Measurements from ENCODE around the gene HS6ST2.

HS6ST2 gene

DNA sequence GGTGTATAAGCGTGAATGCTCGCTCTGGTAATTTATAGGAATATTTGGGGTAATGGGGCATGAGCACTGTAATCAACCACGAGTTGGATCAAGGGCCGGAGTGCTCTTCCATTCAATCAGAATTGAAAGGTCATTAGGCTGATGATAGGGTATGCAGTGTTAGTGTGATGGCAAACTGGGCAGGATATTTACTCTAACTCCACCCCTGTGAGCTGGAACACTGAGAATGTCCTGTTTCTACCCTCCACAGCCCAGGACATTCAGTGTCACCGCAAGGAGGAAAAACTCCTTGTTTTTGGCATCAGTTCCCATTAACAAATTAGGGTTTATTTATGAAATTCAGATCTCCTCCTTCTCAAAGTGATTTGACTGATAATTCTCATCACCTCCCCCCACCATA lies 137.8 kb downstream of the HS6ST2 start:
- Histone ChIP-seq H2AFZ (ENCODE audit: low read length, unreplicated experiment) (no peak overlapping the region), H3K27me3 (ENCODE audit: insufficient read depth, low read length) (no peaks in the 10 kb centered on the region), H3K36me3 (ENCODE audit: insufficient read depth, low read length) (no peaks in the 10 kb centered on the region), H3K4me1 (ENCODE audit: control insufficient read depth, insufficient read depth, low read length, unreplicated experiment) (no peaks in the 10 kb centered on the region), H3K79me2 (ENCODE audit: control insufficient read depth, insufficient read depth, low read length, unreplicated experiment) (no peaks in the 10 kb centered on the region), H3K4me3 (ENCODE audit: low read depth, low read length) (no peak overlapping the region), H3K27ac (ENCODE audit: low read depth, low read length) (no peak overlapping the region)

DNA sequence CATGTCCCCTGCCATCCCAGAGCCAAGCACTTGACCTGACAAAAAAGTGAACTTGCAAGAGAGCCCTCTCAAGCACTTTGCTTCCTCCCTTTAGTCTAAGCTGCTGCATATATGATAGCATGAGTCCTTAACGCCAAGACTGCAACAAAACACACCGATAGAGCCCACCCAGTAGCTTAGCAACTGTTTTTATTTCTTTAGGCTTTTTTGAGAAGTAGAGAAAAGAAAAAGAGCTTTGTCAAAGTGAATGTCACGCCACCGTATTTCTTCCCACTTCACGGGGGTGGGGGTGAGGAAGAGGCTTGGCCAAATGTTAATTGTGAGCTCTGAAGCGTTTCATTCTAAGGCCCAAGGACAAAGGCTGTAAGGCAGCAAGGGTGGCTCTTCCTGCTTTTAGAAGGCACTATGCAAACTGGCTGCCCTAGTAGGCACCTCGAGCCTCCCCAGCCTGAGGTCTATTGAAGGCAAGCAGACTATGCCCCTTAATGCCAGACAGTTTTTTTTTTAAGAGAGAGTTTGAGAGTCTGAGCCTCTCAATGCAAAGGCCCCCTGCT lies 138.6 kb downstream of the HS6ST2 start:
- Histone ChIP-seq H3K36me3 (ENCODE audit: insufficient read depth, low read length) (no peaks in the 10 kb centered on the region), H3K4me3 (ENCODE audit: low read depth, low read length) (no peak overlapping the region), H3K27me3 (ENCODE audit: insufficient read depth, low read length) (no peaks in the 10 kb centered on the region), H3K27ac (ENCODE audit: low read depth, low read length) (no peak overlapping the region), H3K79me2 (ENCODE audit: control insufficient read depth, insufficient read depth, low read length, unreplicated experiment) (no peaks in the 10 kb centered on the region), H2AFZ (ENCODE audit: low read length, unreplicated experiment) (no peak overlapping the region), H3K4me1 (ENCODE audit: control insufficient read depth, insufficient read depth, low read length, unreplicated experiment) (no peaks in the 10 kb centered on the region)

DNA sequence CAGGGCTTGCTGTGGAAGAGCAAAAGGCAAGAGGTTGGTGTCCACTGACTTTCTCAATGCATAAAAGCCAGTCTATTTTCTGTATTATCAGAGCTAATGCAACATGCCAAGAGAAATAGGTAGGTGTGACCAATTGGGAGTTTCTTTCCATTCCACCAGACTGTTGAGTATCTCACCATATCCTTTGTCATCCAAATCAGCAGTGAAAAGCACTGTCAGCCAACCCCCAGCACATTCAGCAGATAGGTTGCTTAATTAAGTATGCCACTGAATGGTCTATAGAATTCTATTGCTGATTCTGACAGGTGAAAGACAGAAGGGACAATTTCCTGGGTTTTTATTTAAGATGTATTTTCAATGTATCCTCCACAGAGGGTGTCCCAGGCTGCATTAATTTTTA lies 139.8 kb downstream of the HS6ST2 start:
- H3K79me2 ChIP-seq (ENCODE audit: control insufficient read depth, insufficient read depth, low read length, unreplicated experiment): no peaks in the 10 kb centered on the region
- H3K4me3 ChIP-seq (ENCODE audit: low read depth, low read length): no peak overlapping the region
- H3K27ac ChIP-seq (ENCODE audit: low read depth, low read length): no peak overlapping the region
- H3K36me3 ChIP-seq (ENCODE audit: insufficient read depth, low read length): no peaks in the 10 kb centered on the region
- H3K27me3 ChIP-seq (ENCODE audit: insufficient read depth, low read length): no peaks in the 10 kb centered on the region
- no peak overlapping the region for H2AFZ ChIP-seq (ENCODE audit: low read length, unreplicated experiment)
- no peaks in the 10 kb centered on the region for H3K4me1 ChIP-seq (ENCODE audit: control insufficient read depth, insufficient read depth, low read length, unreplicated experiment)

DNA sequence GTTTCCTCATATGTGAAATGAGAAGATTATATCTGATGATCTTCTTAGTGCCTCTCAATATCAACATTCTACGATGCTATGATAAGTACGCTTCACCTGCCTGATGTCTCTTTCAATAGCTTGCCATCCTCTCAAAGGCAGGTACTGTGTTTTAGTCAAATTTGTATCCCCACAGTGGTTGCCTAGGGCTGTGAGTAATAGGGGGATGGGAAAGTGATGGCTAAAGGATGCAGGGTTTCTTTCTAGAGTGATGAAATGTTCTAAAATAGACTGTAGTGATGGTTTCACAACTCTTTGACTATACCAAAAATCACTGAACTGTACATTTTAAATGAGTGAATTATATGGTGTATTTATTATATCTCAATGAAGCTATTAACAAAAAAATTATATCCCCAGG lies 142.8 kb downstream of the HS6ST2 start:
- no peak overlapping the region for H3K4me3 ChIP-seq (ENCODE audit: low read depth, low read length)
- H3K4me1 ChIP-seq (ENCODE audit: control insufficient read depth, insufficient read depth, low read length, unreplicated experiment): no peaks in the 10 kb centered on the region
- no peak overlapping the region for H2AFZ ChIP-seq (ENCODE audit: low read length, unreplicated experiment)
- H3K36me3 ChIP-seq (ENCODE audit: insufficient read depth, low read length): no peaks in the 10 kb centered on the region
- H3K27ac ChIP-seq (ENCODE audit: low read depth, low read length): no peak overlapping the region
- H3K79me2 ChIP-seq (ENCODE audit: control insufficient read depth, insufficient read depth, low read length, unreplicated experiment): no peaks in the 10 kb centered on the region
- no peaks in the 10 kb centered on the region for H3K27me3 ChIP-seq (ENCODE audit: insufficient read depth, low read length)

DNA sequence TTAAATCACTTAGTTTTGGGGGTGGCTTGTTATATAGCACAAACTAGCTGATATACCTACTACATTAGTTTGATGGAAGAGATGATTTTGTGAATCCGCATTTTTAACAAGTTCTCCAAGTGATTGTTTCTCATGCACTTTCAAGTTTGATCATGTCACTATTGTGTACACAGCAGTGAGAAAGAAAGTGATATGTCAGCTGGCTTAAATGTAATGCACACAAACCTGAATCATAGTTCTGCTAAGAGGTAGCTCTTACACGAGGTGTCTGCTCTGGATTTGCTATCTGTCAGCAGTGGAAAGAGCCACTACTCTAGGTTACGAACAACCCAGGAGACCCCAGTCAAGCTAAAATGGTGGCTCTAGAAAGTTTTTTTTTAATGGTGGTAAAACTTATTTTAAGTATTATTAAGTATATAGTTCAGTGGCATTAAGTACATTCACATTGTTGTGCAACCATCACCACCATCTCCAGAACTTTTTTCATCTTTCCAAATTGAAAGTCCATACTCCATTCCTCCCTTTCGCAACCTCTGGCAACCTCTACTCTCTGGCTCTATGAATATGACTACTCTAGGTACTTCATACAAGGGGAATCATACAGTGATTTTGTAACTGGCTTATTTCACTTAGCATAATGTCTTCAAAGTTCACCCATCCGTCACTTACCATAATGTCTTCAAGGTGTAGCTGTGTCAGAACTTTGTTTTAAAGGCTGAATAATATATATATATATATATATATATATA lies 147.3 kb downstream of the HS6ST2 start:
- Histone ChIP-seq H3K36me3 (ENCODE audit: insufficient read depth, low read length) (no peaks in the 10 kb centered on the region), H2AFZ (ENCODE audit: low read length, unreplicated experiment) (no peak overlapping the region), H3K27me3 (ENCODE audit: insufficient read depth, low read length) (no peaks in the 10 kb centered on the region), H3K79me2 (ENCODE audit: control insufficient read depth, insufficient read depth, low read length, unreplicated experiment) (no peaks in the 10 kb centered on the region), H3K27ac (ENCODE audit: low read depth, low read length) (no peak overlapping the region), H3K4me1 (ENCODE audit: control insufficient read depth, insufficient read depth, low read length, unreplicated experiment) (no peaks in the 10 kb centered on the region), H3K4me3 (ENCODE audit: low read depth, low read length) (no peak overlapping the region)

DNA sequence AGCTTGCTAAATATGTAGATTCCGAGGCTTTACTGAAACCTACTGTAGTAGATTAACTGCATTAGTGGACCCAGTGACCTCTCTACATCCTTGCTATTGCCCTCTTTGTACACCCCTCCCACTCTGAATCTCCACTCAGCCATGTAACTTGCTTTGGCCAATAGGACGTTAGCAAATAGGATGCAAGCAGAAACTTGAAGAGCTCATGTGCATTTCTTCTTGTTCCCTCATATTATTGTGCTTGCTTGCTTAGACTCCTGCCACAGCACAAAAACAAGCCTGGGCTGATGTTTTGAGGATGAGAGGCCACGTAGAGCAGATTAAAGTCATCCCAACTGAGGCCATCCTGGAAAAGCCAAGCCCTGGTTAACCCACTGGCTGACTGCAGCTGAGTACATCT lies 147.9 kb downstream of the HS6ST2 start:
- H3K27ac ChIP-seq (ENCODE audit: low read depth, low read length): no peak overlapping the region
- no peak overlapping the region for H3K4me3 ChIP-seq (ENCODE audit: low read depth, low read length)
- no peaks in the 10 kb centered on the region for H3K79me2 ChIP-seq (ENCODE audit: control insufficient read depth, insufficient read depth, low read length, unreplicated experiment)
- no peaks in the 10 kb centered on the region for H3K27me3 ChIP-seq (ENCODE audit: insufficient read depth, low read length)
- no peaks in the 10 kb centered on the region for H3K36me3 ChIP-seq (ENCODE audit: insufficient read depth, low read length)
- no peak overlapping the region for H2AFZ ChIP-seq (ENCODE audit: low read length, unreplicated experiment)
- H3K4me1 ChIP-seq (ENCODE audit: control insufficient read depth, insufficient read depth, low read length, unreplicated experiment): no peaks in the 10 kb centered on the region

DNA sequence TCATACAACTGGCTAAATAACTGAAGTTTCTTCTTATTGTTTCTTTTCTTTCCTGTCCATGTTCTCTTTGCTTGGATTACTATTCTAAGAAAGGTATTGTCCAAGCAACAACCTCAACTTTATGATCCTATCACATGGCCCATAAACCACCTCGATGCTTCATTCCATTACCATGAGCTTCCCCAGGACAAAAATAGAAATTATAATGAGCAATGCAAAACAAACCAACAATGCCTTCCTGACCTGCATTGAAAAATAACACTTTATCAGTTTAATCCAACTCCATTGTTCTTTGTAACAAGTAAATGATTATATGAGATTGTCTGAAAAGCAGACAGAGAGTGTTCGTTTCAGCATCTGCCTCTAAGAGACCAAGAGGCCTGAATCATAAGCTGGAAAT lies 148.8 kb downstream of the HS6ST2 start:
- Histone ChIP-seq H3K4me3 (ENCODE audit: low read depth, low read length) (no peak overlapping the region), H3K79me2 (ENCODE audit: control insufficient read depth, insufficient read depth, low read length, unreplicated experiment) (no peaks in the 10 kb centered on the region), H3K27ac (ENCODE audit: low read depth, low read length) (no peak overlapping the region), H3K36me3 (ENCODE audit: insufficient read depth, low read length) (no peaks in the 10 kb centered on the region), H2AFZ (ENCODE audit: low read length, unreplicated experiment) (no peak overlapping the region), H3K27me3 (ENCODE audit: insufficient read depth, low read length) (no peaks in the 10 kb centered on the region), H3K4me1 (ENCODE audit: control insufficient read depth, insufficient read depth, low read length, unreplicated experiment) (no peaks in the 10 kb centered on the region)

DNA sequence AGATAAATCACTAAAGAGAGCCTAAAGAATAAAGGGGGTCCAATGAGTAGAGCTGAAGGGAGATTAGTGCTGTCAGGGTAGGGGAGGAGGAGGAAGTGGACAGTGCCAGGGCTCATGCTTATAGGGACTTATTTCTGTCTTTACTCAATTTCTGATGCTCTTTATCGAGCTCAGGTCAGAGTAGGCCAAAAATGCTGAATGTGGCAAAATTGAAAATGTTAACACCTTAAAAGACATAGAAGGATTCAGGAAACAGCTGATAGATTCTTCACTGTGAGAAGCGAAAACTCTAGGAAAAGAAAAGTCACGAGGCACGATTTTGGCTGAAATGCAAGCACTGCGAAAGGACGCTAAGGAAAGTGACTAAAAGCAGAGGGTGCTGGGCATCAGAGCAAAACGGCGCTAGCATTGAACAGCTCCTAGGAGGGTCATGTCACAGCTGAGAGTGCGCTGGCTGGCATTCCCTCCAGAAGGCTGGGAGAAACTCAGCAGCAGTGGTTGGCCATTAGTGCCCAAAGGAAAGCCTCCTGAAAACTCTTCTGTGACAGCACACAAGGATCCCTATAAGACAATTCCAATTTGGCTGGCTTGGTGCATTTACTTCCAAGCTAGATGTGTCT lies 150.9 kb downstream of the HS6ST2 start:
- Histone ChIP-seq H3K79me2 (ENCODE audit: control insufficient read depth, insufficient read depth, low read length, unreplicated experiment) (no peaks in the 10 kb centered on the region), H3K4me3 (ENCODE audit: low read depth, low read length) (no peak overlapping the region), H3K4me1 (ENCODE audit: control insufficient read depth, insufficient read depth, low read length, unreplicated experiment) (no peaks in the 10 kb centered on the region), H3K27me3 (ENCODE audit: insufficient read depth, low read length) (no peaks in the 10 kb centered on the region), H3K36me3 (ENCODE audit: insufficient read depth, low read length) (no peaks in the 10 kb centered on the region), H3K27ac (ENCODE audit: low read depth, low read length) (no peak overlapping the region), H2AFZ (ENCODE audit: low read length, unreplicated experiment) (no peak overlapping the region)

DNA sequence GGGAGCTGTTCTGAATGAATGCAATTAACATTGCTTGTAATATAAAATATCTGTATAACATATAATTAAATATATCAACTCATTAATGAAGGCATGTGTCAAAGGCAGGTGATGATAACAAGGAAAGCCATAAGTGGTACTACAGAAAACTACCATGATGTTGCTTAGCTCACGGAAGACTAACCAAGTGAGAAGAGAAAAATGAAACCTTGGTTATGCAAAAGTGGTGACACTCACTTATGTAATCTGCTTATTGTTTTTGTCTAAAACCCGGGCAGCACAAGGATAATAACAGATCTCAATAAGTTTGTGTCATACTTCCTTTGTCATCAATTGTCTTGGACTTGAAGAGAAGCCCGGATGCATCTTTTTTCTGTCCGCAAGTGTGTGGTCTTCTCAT lies 156.4 kb downstream of the HS6ST2 start:
- no peak overlapping the region for H3K4me3 ChIP-seq (ENCODE audit: low read depth, low read length)
- H3K36me3 ChIP-seq (ENCODE audit: insufficient read depth, low read length): no peaks in the 10 kb centered on the region
- H2AFZ ChIP-seq (ENCODE audit: low read length, unreplicated experiment): no peak overlapping the region
- no peaks in the 10 kb centered on the region for H3K4me1 ChIP-seq (ENCODE audit: control insufficient read depth, insufficient read depth, low read length, unreplicated experiment)
- H3K27ac ChIP-seq (ENCODE audit: low read depth, low read length): no peak overlapping the region
- H3K79me2 ChIP-seq (ENCODE audit: control insufficient read depth, insufficient read depth, low read length, unreplicated experiment): no peaks in the 10 kb centered on the region
- no peaks in the 10 kb centered on the region for H3K27me3 ChIP-seq (ENCODE audit: insufficient read depth, low read length)

DNA sequence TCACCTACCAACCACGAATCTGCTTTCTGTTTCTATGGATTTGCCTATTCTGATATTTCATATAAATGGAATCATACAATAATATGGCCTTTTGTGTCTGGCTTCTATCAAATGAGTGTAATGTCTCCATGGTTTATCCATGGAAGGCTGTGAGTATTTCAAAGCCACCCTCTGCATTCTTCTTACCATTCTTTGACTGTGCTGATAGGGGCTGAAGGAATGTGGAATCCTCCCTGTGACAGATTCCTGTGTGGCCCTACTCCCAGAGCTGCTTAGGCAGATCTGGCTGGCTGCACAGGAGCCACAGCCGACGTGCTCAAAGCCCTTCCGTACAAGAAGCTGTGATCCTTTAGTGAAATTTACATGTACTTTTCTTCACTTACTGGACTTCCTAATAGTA lies 163.2 kb downstream of the HS6ST2 start:
- Histone ChIP-seq H3K4me3 (ENCODE audit: low read depth, low read length) (no peak overlapping the region), H3K36me3 (ENCODE audit: insufficient read depth, low read length) (no peaks in the 10 kb centered on the region), H2AFZ (ENCODE audit: low read length, unreplicated experiment) (no peak overlapping the region), H3K27ac (ENCODE audit: low read depth, low read length) (no peak overlapping the region), H3K4me1 (ENCODE audit: control insufficient read depth, insufficient read depth, low read length, unreplicated experiment) (no peaks in the 10 kb centered on the region), H3K27me3 (ENCODE audit: insufficient read depth, low read length) (no peaks in the 10 kb centered on the region), H3K79me2 (ENCODE audit: control insufficient read depth, insufficient read depth, low read length, unreplicated experiment) (no peaks in the 10 kb centered on the region)

DNA sequence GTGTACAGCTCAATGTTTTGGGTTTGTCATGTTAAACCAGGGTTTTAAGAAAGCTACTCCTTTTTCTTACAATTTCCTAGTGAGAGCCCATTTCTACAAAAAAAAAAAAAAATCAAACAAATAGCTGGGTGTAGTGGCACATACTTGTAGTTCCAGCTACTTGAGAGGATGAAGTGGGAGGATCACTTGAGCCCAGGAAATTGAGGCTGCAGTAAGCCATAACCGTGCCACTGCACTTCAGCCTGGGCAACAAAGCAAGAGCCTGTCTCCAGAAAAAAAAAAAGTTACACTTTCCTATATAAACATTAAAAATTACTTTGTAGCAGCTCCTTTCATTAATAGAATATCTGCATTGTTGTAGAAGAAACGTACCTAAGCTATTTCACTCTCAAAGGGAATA lies 166.7 kb downstream of the HS6ST2 start:
- Histone ChIP-seq H3K4me1 (ENCODE audit: control insufficient read depth, insufficient read depth, low read length, unreplicated experiment) (no peaks in the 10 kb centered on the region), H2AFZ (ENCODE audit: low read length, unreplicated experiment) (no peak overlapping the region), H3K4me3 (ENCODE audit: low read depth, low read length) (no peak overlapping the region), H3K79me2 (ENCODE audit: control insufficient read depth, insufficient read depth, low read length, unreplicated experiment) (no peaks in the 10 kb centered on the region), H3K27ac (ENCODE audit: low read depth, low read length) (no peak overlapping the region), H3K36me3 (ENCODE audit: insufficient read depth, low read length) (no peaks in the 10 kb centered on the region), H3K27me3 (ENCODE audit: insufficient read depth, low read length) (no peaks in the 10 kb centered on the region)

All from ACC112 (cell line).